Peyer's patch (tissue), 4 donors: ENCODE results near the gene TNK2. TPM values are rescaled to one million over a fixed set of nuclear protein-coding genes. Genes with fewer than 3 reads are reported as not detected.
"Not testable (repeated sequence)": the region's sequence is repeated elsewhere in the genome, so short reads cannot be mapped to it uniquely, and the experiment has no call there.

Experiments
- DNase-seq, 3 donors: peaks; one replicate each; pipeline ENCODE4 v3.0.0-alpha.2; 2017 to 2019
- H3K27ac ChIP-seq, 4 donors: fragments of 200-600 bp; sonication (generic); one replicate each; pipeline ENCODE4 v1.5.1; 2016 to 2019
- H3K27me3 ChIP-seq, 2 donors: fragments of 200-600 bp; sonication (generic); one replicate each; pipeline ENCODE4 v1.5.1; 2019
- H3K36me3 ChIP-seq, 3 donors: fragments of 200-600 bp; sonication (generic); one replicate each; pipeline ENCODE4 v1.5.1; 2016 to 2019
- H3K4me1 ChIP-seq, 4 donors: fragments of 200-600 bp; sonication (generic); one replicate each; pipeline ENCODE4 v1.5.1; 2016 to 2019
- H3K4me3 ChIP-seq, 4 donors: fragments of 200-600 bp; sonication (generic); 1 replicate in 3 of 4; 2 replicates in 1 of 4; pipeline ENCODE4 v1.5.1; 2016 to 2019; ENCODE audit warnings: mild to moderate bottlenecking in 1 of 4
- H3K9me3 ChIP-seq, 4 donors: fragments of 200-600 bp; sonication (generic); one replicate each; pipeline ENCODE4 v1.5.1; 2016 to 2019; ENCODE audit warnings: mild to moderate bottlenecking in 1 of 4
- CTCF ChIP-seq, 6 experiments: fragments of 450-650 bp in 4 of 6; fragments of 200-600 bp in 2 of 6; sonication (generic) in 1 of 6; IDR thresholded peaks; one replicate each; pipeline ENCODE4 v1.5.1; 2017 to 2019; ENCODE audit warnings: antibody characterized with exemption in 6 of 6, mild to moderate bottlenecking in 3 of 6, moderate library complexity in 1 of 6
- POLR2A ChIP-seq, 2 donors: fragments of 450-650 bp; IDR thresholded peaks; one replicate each; pipeline ENCODE4 v1.5.1; 2017; ENCODE audit warnings: antibody characterized with exemption in 2 of 2, mild to moderate bottlenecking in 2 of 2, moderate library complexity in 2 of 2
- total RNA-seq, 4 donors: library from RNA; depleted of rRNA; stranded (reverse); fragments of >200 nt; gene quantifications; one replicate each; pipeline ENCODE4 v1.1.0, GENCODE V29; 2016

The TNK2 gene
- total RNA-seq, 4 donors from 2014 or later, result 18.6 to 149 (median 24.6) TPM

DNA sequence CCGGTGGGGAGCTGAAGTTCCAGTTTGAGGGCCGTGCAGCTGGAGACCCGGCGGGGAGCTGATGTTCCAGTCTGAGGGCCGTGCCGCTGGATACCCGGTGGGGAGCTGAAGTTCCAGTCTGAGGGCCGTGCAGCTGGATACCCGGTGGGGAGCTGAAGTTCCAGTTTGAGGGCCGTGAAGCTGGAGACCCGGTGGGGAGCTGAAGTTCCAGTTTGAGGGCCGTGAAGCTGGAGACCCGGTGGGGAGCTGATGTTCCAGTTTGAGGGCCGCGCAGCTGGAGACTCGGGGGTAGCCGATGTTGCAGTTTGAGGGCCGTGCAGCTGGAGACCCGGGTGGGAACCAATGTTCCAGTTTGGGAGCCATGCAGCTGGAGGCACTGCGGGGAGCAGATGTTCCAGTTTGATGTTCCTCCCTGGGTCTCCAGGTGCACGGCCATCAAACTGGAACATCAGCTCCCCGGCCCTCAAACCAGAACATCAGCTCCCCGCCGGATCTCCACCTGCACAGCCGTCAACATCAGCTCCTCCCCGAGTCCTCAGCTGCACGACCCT, 33.0 kb upstream of the TNK2 start:
- not testable (repeated sequence) for DNase-seq, H3K4me3 ChIP-seq, H3K9me3 ChIP-seq, H3K27ac ChIP-seq, H3K4me1 ChIP-seq, H3K27me3 ChIP-seq
- H3K36me3 ChIP-seq, result peaks cover 0 to 21% (median 0%) of the 10 kb centered on the region in 3 donors

- not testable (repeated sequence) for H3K27me3 ChIP-seq, H3K4me3 ChIP-seq, H3K4me1 ChIP-seq, DNase-seq, H3K9me3 ChIP-seq, H3K27ac ChIP-seq
- peaks cover 0 to 21% (median 0%) of the 10 kb centered on the region in 3 donors for H3K36me3 ChIP-seq
Measured at GRCh38 chr3:195940806-195941205, 32.5 kb upstream of the TNK2 start.

DNA sequence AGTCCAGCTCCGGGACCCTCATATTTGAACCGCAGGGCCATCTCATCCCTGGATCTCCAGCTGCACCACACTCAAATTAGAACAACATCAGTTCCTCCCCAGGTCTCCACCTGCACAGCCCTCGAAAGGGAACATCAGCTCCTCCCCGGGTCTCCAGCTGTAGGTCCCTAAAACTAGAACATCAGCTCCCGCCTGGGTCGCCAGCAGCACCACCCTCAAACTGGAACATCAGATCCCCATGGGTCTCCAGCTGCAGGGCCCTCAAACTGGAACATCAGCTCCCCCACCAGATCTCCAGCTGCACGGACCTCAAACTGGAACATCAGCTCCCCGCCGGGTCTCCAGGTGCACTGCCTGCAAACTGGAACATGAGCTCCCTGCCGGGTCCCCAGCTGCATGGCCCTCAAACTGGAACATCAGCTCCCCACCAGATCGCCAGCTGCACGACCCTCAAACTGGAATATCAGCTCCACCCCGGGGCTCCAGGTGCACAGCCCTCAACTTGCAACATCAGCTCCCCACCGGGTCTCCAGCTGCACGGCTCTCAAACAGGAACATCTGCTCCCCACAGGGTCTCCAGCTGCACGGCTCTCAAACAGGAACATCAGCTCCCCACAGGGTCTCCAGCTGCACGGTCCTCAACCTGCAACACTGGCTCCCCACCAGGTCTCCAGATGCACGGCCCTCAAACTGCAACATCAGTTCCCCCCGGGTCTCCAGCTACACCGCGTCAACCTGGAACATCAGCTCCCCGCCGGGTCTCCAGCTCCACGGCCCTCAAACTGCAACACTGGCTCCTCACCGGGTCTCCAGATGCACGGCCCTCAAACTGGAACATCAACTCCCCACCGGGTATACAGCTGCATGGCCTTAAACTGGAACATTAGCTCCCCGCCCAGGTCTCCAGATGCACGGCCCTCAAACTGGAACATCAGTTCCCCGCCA, 31.4 kb upstream of the TNK2 start:
- H3K36me3 ChIP-seq, result peaks cover 0 to 21% (median 0%) of the 10 kb centered on the region in 3 donors
- H3K4me3 ChIP-seq, DNase-seq, H3K27me3 ChIP-seq, H3K9me3 ChIP-seq, H3K27ac ChIP-seq, H3K4me1 ChIP-seq: not testable (repeated sequence)

DNA sequence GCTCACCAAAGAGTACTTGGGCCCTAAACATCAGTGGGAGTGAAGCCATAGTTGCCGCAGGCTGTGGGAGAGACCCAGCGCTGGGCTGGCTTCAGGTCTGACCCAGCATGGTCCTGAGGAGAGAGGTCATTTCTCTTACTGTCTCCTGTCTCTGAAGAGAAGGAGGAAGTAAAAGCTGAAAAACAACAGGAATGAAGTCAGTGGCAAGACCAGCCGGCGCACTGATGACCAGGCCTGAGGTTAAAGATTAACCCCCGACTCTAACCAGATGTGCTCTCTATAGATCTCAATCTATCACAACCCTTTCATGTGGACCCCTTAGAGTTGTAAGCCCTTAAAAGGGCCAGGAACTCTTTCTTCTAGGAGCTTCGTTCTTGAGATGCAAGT, 24.7 kb upstream of the TNK2 start:
- not testable (repeated sequence) for H3K4me3 ChIP-seq, H3K36me3 ChIP-seq, H3K9me3 ChIP-seq, H3K27me3 ChIP-seq
- DNase-seq, result peak in 1 of 3 donors; percentile 59
- Histone ChIP-seq H3K4me1 (peaks cover 0 to 13% (median 0%) of the 10 kb centered on the region in 4 donors), H3K27ac (peak overlapping the region in 2 of 4 donors; percentile 49 to 50)

DNA sequence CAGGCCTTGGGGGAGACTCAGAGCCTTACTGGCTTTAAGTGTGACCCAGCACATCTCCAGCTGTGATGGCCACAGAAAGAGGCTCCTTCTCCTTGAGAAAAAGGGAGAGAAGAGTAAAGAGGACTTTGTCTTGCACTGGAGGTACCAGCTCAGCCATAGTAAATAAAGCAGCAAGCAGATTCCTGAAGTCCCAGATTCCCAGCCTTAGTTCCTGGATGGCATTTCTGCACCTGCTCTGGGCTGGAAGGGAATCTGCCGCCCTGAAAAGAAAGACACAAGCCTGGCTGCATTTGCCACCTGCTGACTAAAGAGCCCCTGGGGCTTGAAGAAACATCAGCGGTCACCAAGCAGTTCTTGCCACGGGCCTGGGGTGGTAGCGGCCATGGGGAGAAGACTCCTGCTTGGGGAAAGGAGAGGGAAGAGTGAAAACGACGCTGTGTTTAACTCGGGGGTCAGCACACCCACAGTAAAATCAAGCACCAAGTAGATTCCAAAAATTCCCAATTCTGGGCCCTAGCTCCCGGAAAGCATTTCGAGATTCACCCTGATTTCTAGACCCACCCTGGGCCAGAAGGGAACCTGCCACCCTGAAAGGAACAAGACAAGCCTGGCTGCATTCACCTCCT, 24.2 kb upstream of the TNK2 start:
- Histone ChIP-seq H3K4me1 (peaks cover 0 to 13% (median 0%) of the 10 kb centered on the region in 4 donors), H3K4me3 (no peak overlapping the region), H3K36me3 (no peaks in the 10 kb centered on the region), H3K27ac (peak overlapping the region in 2 of 4 donors; percentile 49 to 50), H3K9me3 (no peaks in the 10 kb centered on the region), H3K27me3 (no peaks in the 10 kb centered on the region)
- DNase-seq, result peak in 1 of 3 donors; percentile 31
- TF ChIP-seq CTCF (IDR thresholded peaks at IDR 0.05) (no peak), POLR2A (IDR thresholded peaks at IDR 0.05) (no peak)

DNA sequence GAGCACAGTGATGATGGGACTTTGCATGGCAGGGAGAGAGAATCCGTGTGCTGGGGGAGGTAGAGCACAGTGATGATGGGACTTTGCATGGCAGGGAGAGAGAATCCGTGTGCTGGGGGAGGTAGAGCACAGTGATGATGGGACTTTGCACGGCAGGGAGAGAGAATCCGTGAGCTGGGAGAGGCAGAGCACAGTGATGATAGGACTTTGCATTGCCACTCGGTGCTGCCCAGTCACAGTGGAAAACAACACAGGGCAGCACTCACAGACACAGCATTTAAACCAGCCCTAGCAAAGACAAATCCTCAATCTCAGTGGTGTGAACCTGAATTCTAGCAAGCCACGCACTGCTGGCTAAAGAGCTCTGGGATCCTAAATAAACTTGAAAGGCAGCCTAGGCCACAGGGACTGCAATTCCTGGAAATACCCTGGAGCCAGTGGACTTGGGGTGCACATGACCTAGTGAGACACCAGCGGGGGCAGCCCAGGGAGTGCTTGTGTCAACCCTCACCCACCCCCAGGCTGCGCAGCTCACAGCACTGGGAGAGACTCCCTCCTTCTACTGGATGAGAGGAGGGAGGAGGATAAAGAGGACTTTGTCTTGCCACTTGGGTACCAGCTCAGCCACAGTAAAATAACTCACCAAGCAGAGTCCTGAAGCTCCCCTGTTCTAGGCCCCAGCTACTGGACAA, 23.4 kb upstream of the TNK2 start:
- no peak for TF ChIP-seq CTCF (IDR thresholded peaks at IDR 0.05)
- no peak for TF ChIP-seq POLR2A (IDR thresholded peaks at IDR 0.05)
- H3K4me3 ChIP-seq, result no peak overlapping the region
- no peaks in the 10 kb centered on the region for H3K36me3 ChIP-seq
- H3K27ac ChIP-seq, result no peak overlapping the region
- H3K27me3 ChIP-seq, result no peaks in the 10 kb centered on the region
- peak in 1 of 3 donors; percentile 43 for DNase-seq
- H3K9me3 ChIP-seq, result no peaks in the 10 kb centered on the region
- peaks cover 0 to 13% (median 0%) of the 10 kb centered on the region in 4 donors for H3K4me1 ChIP-seq

- DNase-seq, result no peak
- TF ChIP-seq POLR2A (IDR thresholded peaks at IDR 0.05), result no peak
- no peak for TF ChIP-seq CTCF (IDR thresholded peaks at IDR 0.05)
Measured at GRCh38 chr3:195929452-195929851, 21.1 kb upstream of the TNK2 start.

More at GRCh38 chr3:195929452-195929851, 21.1 kb upstream of the TNK2 start:
- Histone ChIP-seq H3K4me1 (peaks cover 0 to 13% (median 0%) of the 10 kb centered on the region in 4 donors), H3K36me3 (no peaks in the 10 kb centered on the region), H3K27me3 (no peaks in the 10 kb centered on the region), H3K27ac (no peak overlapping the region), H3K9me3 (no peaks in the 10 kb centered on the region), H3K4me3 (no peak overlapping the region)
